Cardiac ventricle fibroblast (primary cell): ENCODE measurements around the gene RGS16. TPM values are rescaled to one million over a fixed set of nuclear protein-coding genes. Genes with fewer than 3 reads are reported as not detected.

Experiments used
- total RNA-seq: library from RNA; depleted of rRNA; stranded (reverse); fragments of >200 nt; gene quantifications from 2 replicates; pipeline ENCODE4 v1.2.3, GENCODE V29; 2015

The RGS16 gene, protein sequence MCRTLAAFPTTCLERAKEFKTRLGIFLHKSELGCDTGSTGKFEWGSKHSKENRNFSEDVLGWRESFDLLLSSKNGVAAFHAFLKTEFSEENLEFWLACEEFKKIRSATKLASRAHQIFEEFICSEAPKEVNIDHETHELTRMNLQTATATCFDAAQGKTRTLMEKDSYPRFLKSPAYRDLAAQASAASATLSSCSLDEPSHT
- total RNA-seq = 0.10 and 0.25 TPM in 2 replicates

DNA sequence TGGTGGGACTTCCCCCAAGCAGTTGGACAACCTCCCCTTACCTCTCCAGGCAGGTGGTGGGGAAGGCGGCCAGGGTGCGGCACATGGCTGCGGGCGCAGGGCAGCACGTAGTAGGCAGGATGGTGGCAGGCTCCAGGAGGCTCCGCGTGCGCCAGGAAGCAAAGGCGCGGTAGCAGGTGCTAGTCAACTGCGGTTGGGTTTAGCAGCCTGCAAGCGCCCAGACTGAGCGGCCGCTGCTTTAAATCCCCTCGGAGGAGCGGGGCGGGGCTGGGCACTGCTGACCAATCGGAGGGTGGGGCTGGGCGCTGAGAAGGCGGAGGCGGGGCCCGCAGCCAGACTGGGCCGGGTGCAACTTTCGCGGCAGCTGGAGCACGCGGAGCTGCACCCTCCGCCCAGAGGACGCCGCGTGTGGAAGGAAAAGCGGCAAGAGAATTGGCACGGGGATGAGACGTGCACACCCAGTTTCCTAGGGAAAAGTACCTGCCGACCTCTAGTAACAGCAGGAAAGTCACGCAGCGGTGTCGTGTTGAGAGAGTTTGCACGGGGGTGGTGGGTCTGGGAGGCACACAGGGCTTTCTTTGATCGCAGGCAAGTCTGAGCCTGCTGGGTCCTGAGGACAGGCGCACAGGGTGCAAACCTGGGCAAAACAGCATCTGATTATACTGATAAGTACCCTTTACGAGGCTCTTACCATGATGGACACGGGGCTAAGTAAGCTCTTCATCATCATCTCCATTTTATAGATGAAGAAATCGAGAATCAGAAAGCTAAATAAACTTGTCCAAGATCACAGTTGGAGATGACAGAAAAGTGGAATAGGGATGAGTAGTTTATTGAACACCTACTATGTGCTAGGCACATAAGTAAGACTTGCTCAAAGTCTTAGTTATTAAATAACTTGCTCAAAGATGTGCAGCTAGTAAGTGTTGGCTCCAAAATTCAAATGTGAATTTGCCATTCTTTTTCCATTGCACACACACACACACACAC lies at the start of gene RGS16:
Gene RGS16 (minus strand): TSS at position 215 of the 990 bp plus-strand sequence. CDS start 130 bp downstream, at position 85.

DNA sequence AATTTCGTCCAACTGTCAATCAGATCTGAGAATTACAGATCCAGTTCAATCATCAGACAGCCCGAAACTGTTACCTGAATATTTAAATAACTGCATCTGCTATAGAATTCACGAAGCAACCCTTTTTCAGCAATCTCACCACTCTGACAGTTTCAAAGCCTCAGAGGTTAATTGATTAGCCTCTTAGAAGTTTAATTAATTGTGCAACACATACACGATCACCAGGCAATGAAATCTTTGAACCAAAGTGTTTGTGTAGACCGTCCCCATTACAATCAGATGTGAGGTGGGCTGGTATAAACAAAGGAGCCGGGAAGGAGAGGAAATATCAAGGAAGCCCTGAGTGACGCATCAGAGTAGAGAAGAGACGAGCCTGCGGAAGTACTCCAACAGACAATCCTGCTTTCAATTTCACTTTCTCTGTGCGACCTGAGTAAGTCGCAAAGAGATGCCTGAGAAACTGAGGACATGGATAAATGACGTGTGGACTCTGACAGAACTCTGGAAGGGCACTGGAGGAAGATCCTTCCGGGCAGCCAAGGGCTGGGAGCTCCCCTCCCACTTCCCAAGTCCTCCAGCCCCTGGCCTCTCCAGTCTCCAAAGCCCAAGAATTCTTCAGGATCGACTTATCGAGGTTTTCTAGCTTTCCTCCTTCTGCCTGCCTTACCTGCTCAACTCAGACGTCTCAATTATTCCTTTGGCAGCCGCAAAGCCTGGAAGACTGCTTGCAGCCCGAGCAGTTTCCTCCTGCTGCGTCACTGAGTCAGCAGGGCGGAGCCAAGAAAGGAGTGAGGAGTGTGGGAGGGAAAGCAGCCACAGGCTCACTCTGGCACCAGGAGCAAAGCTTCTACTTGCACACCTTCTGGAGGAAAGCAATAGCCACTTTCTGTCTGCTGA lies 15.4 kb downstream of the RGS16 start, which contains the start of gene RNASEL:
Gene RNASEL (minus strand): TSS at position 757 of the 897 bp plus-strand sequence. CDS start 2,450 bp downstream, outside the sequence.

Other genes with a start within 250 kb of the RGS16 start
- gene GLUL, start 212.6 kb downstream of the RGS16 start, total RNA-seq = 193 and 206 TPM in 2 replicates
- gene TEDDM1, start 203.7 kb downstream of the RGS16 start, total RNA-seq = not detected in 2 replicates
- not detected in 2 replicates for gene RGSL1, start 154.2 kb downstream of the RGS16 start, total RNA-seq
- 8.2 and 11.9 TPM in 2 replicates for gene RNASEL, start 15.1 kb downstream of the RGS16 start, total RNA-seq
- gene RGS8, start 80.2 kb upstream of the RGS16 start, total RNA-seq = not detected in 2 replicates
- 2.4 and 2.6 TPM in 2 replicates for gene NPL, start 185.4 kb upstream of the RGS16 start, total RNA-seq
- gene DHX9, start 235.0 kb upstream of the RGS16 start, total RNA-seq = 58.9 and 61.4 TPM in 2 replicates